ENCODE data around the gene LGR6.
A peak's percentile ranks its signal among the peaks of the same experiment; 100 is the strongest.

LGR6 gene

GRCh38 chr1:202162418-202163280 lies 30.9 kb upstream of the LGR6 start:
- Histone ChIP-seq H3K4me2 (ENCODE audit: low read length) (peak overlapping the region; percentile 91), H3K27me3 (ENCODE audit: low read depth, low read length) (no peaks in the 10 kb centered on the region), H3K79me2 (ENCODE audit: low read length) (no peaks in the 10 kb centered on the region), H4K20me1 (ENCODE audit: insufficient read depth, low read length) (no peaks in the 10 kb centered on the region), H3K4me1 (ENCODE audit: low read length) (peaks cover 69% of the 10 kb centered on the region), H2AFZ (ENCODE audit: low read depth, low read length) (no peak overlapping the region), H3K9me3 (ENCODE audit: insufficient read depth, low read length) (no peaks in the 10 kb centered on the region), H3K36me3 (replicated peaks; ENCODE audit: low read depth, low read length) (no peaks in the 10 kb centered on the region), H3K27ac (ENCODE audit: low read length) (no peak overlapping the region), H3K4me3 (ENCODE audit: low read length) (no peak overlapping the region), H3K9ac (ENCODE audit: low read length) (no peak overlapping the region)
- TF ChIP-seq EZH2phosphoT487 (IDR thresholded peaks at IDR 0.05; ENCODE audit: low read depth): no peak
- no peak for TF ChIP-seq CTCF (IDR thresholded peaks at IDR 0.05; ENCODE audit: low read depth, low read length)

GRCh38 chr1:202163281-202164270 lies 30.0 kb upstream of the LGR6 start:
- Histone ChIP-seq H3K79me2 (ENCODE audit: low read length) (no peaks in the 10 kb centered on the region), H2AFZ (ENCODE audit: low read depth, low read length) (no peak overlapping the region), H3K9me3 (ENCODE audit: insufficient read depth, low read length) (no peaks in the 10 kb centered on the region), H3K9ac (ENCODE audit: low read length) (no peak overlapping the region), H3K4me2 (ENCODE audit: low read length) (peak overlapping the region; percentile 91; the same call in 1 of the 2 replicates), H3K27me3 (ENCODE audit: low read depth, low read length) (no peaks in the 10 kb centered on the region), H3K4me1 (ENCODE audit: low read length) (peaks cover 69% of the 10 kb centered on the region), H3K27ac (ENCODE audit: low read length) (no peak overlapping the region), H3K4me3 (ENCODE audit: low read length) (no peak overlapping the region), H4K20me1 (ENCODE audit: insufficient read depth, low read length) (no peaks in the 10 kb centered on the region), H3K36me3 (replicated peaks; ENCODE audit: low read depth, low read length) (no peaks in the 10 kb centered on the region)
- no peak for TF ChIP-seq CTCF (IDR thresholded peaks at IDR 0.05; ENCODE audit: low read depth, low read length)
- no peak for TF ChIP-seq EZH2phosphoT487 (IDR thresholded peaks at IDR 0.05; ENCODE audit: low read depth)

- TF ChIP-seq CTCF (IDR thresholded peaks at IDR 0.05; ENCODE audit: low read depth, low read length): no peak
- TF ChIP-seq EZH2phosphoT487 (IDR thresholded peaks at IDR 0.05; ENCODE audit: low read depth): no peak
- Histone ChIP-seq H3K4me3 (ENCODE audit: low read length) (peak overlapping the region; percentile 68), H3K36me3 (replicated peaks; ENCODE audit: low read depth, low read length) (no peaks in the 10 kb centered on the region), H3K27ac (ENCODE audit: low read length) (no peak overlapping the region), H2AFZ (ENCODE audit: low read depth, low read length) (peak overlapping the region; percentile 66; the same call in 1 of the 2 replicates), H3K4me2 (ENCODE audit: low read length) (peak overlapping the region; percentile 81), H3K27me3 (ENCODE audit: low read depth, low read length) (no peaks in the 10 kb centered on the region), H4K20me1 (ENCODE audit: insufficient read depth, low read length) (no peaks in the 10 kb centered on the region), H3K4me1 (ENCODE audit: low read length) (peaks cover 60% of the 10 kb centered on the region), H3K9ac (ENCODE audit: low read length) (peak overlapping the region; percentile 57; the same call in 1 of the 2 replicates), H3K9me3 (ENCODE audit: insufficient read depth, low read length) (no peaks in the 10 kb centered on the region), H3K79me2 (ENCODE audit: low read length) (no peaks in the 10 kb centered on the region)
These were observed 29.1 kb upstream of the LGR6 start for GRCh38 chr1:202164271-202165037.
